GM19193 (cell line): ENCODE data around the gene TBXAS1.

Experiments
- POLR2A ChIP-seq: IDR thresholded peaks from 4 replicates; pipeline ENCODE4 v1.6.1; 2011; ENCODE audit not compliant: insufficient read depth, insufficient read length; ENCODE audit errors: extremely low read depth

The TBXAS1 gene

GRCh38 chr7:140013676-140014075 is 184.6 kb downstream of the TBXAS1 start:
- no peak for TF ChIP-seq POLR2A

GRCh38 chr7:140014123-140014522 is 185.1 kb downstream of the TBXAS1 start:
- TF ChIP-seq POLR2A = no peak

- TF ChIP-seq POLR2A = no peak
Measured at GRCh38 chr7:140015471-140015970, 186.5 kb downstream of the TBXAS1 start.

- TF ChIP-seq POLR2A = no peak
Measured at GRCh38 chr7:140016540-140016939, 187.5 kb downstream of the TBXAS1 start.

DNA sequence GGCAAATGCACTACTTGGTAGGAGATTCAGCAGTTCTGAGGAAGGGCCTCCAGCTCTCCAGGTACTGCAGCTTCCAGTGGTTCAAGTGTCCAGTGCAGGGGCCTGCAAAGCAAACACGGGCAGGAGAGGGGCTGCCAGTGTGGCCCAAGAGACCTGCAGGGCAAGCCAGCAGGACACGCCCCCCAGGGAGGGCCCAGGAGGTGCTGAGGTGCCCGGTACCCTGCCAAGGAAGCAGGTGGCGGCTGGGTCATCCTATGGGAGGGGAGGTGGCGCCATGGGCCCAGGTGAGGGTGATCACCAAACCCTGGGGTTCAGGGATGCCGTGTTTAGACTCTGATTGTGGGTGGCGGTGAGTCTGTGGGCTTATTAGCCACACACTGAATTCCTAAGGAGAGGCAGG is 188.0 kb downstream of the TBXAS1 start:
- TF ChIP-seq POLR2A = no peak

DNA sequence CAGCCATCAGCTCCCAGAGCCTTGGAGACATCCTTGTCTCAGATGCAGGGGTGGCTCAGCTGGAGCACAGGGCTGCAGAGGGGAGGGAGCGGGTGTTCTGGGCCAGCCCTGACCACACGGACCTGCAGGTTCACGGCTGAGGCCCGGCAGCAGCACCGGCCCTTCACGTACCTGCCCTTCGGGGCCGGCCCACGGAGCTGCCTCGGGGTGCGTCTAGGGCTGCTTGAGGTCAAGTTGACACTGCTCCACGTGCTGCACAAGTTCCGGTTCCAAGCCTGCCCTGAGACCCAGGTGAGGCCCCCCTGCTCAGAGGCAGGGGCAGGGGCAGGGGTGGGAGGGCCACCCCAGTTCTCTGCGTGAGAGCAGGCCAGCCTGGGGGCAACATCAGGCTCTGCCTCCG is 188.5 kb downstream of the TBXAS1 start:
- TF ChIP-seq POLR2A = no peak

- no peak for TF ChIP-seq POLR2A
Measured at GRCh38 chr7:140018125-140019043, 189.3 kb downstream of the TBXAS1 start.

GRCh38 chr7:140019172-140019571 is 190.1 kb downstream of the TBXAS1 start:
- TF ChIP-seq POLR2A = no peak

GRCh38 chr7:140019606-140020005 is 190.5 kb downstream of the TBXAS1 start:
- TF ChIP-seq POLR2A = no peak

GRCh38 chr7:140021603-140022002 is 192.5 kb downstream of the TBXAS1 start:
- TF ChIP-seq POLR2A = peak; percentile 10

DNA sequence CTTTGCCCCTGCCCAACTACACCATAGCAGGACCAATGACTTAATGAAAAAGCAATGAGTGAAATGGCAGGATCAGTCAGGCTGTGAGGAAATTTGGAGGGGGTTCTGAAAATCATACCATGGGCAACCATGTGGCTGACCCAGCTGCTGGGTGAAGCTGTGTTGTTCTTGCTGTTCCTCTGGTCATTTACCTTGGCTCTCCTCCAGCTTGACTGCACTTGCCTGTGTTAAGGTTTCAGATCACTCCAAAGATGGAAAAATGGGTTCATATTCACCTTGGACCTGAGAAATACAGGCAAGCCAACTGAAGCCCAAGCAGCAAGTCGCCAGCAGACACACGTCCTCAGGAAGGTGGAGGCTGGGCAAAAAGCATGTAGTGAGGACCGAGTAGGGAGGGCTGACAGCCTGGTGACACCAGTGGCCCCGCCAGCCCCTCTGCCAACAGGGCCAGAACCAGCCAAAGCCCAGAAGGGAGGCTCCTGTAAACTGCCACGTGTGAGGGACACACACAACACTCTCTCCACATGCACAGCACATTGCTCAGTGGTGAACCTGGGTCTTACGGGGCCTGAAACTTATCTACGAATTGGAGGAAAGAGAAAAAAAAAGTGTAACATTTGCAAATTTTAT is 193.6 kb downstream of the TBXAS1 start:
- no peak for TF ChIP-seq POLR2A

DNA sequence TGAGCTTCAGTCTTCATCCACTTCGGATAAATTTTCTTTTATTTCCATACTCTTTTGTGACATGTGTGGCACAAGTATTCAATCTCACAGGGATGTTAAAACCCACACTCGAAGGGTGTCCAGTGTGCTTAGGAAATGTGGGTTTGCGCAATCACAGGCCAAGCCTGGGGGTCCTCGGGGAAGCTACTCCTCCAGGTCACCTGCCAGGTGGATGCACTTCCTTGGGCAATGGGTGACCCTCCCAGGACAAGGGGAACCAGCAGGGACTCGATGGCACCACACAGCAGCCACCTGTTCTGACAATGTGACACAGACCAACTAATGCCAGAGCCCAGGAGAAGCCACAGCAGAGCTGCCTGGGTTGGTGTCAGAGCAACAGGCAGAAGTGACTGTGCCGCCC is 194.7 kb downstream of the TBXAS1 start:
- TF ChIP-seq POLR2A = no peak

- no peak for TF ChIP-seq POLR2A
Measured at GRCh38 chr7:140024585-140024984, 195.5 kb downstream of the TBXAS1 start.

DNA sequence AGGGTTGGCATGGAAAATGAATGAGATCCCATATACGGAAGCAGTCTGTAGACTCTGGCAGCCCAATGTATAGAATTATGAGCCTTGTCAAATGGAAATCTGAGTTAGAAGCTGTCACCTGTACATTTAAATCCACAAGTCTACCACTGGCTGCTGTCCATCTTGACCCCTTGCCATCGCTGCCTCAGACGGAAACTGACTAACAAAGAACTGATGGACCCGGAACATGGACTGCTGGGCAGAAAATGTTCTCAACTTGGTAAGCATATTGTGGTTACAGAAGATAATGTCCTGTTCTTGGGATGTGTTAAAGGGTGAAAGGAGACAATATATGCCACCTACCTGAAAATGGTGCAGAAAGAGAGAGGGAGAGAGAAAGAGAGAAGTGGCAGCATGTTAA is 196.2 kb downstream of the TBXAS1 start:
- TF ChIP-seq POLR2A = no peak

- TF ChIP-seq POLR2A = no peak
Measured at GRCh38 chr7:140025814-140026433, 196.9 kb downstream of the TBXAS1 start.
